ENCODE results near the gene CYP2E1.
"Not testable (repeated sequence)": the region's sequence is repeated elsewhere in the genome, so short reads cannot be mapped to it uniquely, and the experiment has no call there.

The CYP2E1 gene

GRCh38 chr10:133528845-133529575 is 1.8 kb downstream of the CYP2E1 start:
- ATAC-seq (no peak), DNase-seq (peak; percentile 14)

GRCh38 chr10:133529576-133529946 is 2.4 kb downstream of the CYP2E1 start:
- DNase-seq (no peak), ATAC-seq (no peak)

- ATAC-seq = no peak
- no peak for DNase-seq
Observed at GRCh38 chr10:133530506-133530905, 3.3 kb downstream of the CYP2E1 start.

- DNase-seq (no peak), ATAC-seq (no peak)
Observed at GRCh38 chr10:133532871-133533270, 5.7 kb downstream of the CYP2E1 start.

GRCh38 chr10:133534417-133534816 is 7.3 kb downstream of the CYP2E1 start:
- ATAC-seq (no peak), DNase-seq (no peak)

- ATAC-seq (no peak), DNase-seq (no peak)
Observed at GRCh38 chr10:133536198-133536597, 9.0 kb downstream of the CYP2E1 start.

- DNase-seq (no peak), ATAC-seq (no peak)
Observed at GRCh38 chr10:133537546-133538545, 10.7 kb downstream of the CYP2E1 start.

GRCh38 chr10:133541441-133541975 is 14.3 kb downstream of the CYP2E1 start:
- DNase-seq, ATAC-seq: not testable (repeated sequence)

- DNase-seq (no peak), ATAC-seq (no peak)
Observed at GRCh38 chr10:133544506-133544905, 17.3 kb downstream of the CYP2E1 start.

- DNase-seq = no peak
- no peak for ATAC-seq
Observed at GRCh38 chr10:133554600-133554999, 27.4 kb downstream of the CYP2E1 start.

GRCh38 chr10:133555521-133555920 is 28.4 kb downstream of the CYP2E1 start:
- DNase-seq (no peak), ATAC-seq (no peak)

GRCh38 chr10:133557381-133557780 is 30.2 kb downstream of the CYP2E1 start:
- no peak for ATAC-seq
- DNase-seq = no peak

GRCh38 chr10:133559216-133559615 is 32.1 kb downstream of the CYP2E1 start:
- ATAC-seq (no peak), DNase-seq (no peak)

GRCh38 chr10:133564816-133565215 is 37.7 kb downstream of the CYP2E1 start:
- DNase-seq (no peak), ATAC-seq (no peak)

GRCh38 chr10:133565441-133566294 is 38.5 kb downstream of the CYP2E1 start, which contains the start of gene SYCE1:
TSS of gene SYCE1 (minus strand) at chr10:133565583. CDS start at chr10:133565529, 54 bp downstream.
- ATAC-seq (no peak), DNase-seq (no peak)

- no peak for ATAC-seq
Observed at GRCh38 chr10:133567119-133567518, 40.0 kb downstream of the CYP2E1 start.

GRCh38 chr10:133567609-133568286 is 40.6 kb downstream of the CYP2E1 start:
- no peak for ATAC-seq

More at GRCh38 chr10:133567119-133567518, 40.0 kb downstream of the CYP2E1 start:
- DNase-seq = no peak

GRCh38 chr10:133568287-133568614 is 41.1 kb downstream of the CYP2E1 start:
- DNase-seq = no peak

More at GRCh38 chr10:133567609-133568286, 40.6 kb downstream of the CYP2E1 start:
- DNase-seq = no peak

GRCh38 chr10:133568831-133569527 is 41.8 kb downstream of the CYP2E1 start:
- ATAC-seq = peak; percentile 57
- not testable (repeated sequence) for DNase-seq

More at GRCh38 chr10:133568287-133568614, 41.1 kb downstream of the CYP2E1 start:
- no peak for ATAC-seq

- ATAC-seq, DNase-seq: not testable (repeated sequence)
Observed at GRCh38 chr10:133569801-133570200, 42.6 kb downstream of the CYP2E1 start.

Data from stimulated activated naive CD8-positive, alpha-beta T cell treated with anti-CD3 and anti-CD28 coated beads, Interleukin-15, Interleukin-2, amounts not matched to agents 100 U/mL and 50 U/mL, for 24 hours (primary cell).